GM19468 (cell line): ENCODE data around the gene RPRD1B.
"Not testable (repeated sequence)": the region's sequence is repeated elsewhere in the genome, so short reads cannot be mapped to it uniquely, and the experiment has no call there.

Source experiments
- ATAC-seq: cut with Tn5 transposase; IDR thresholded peaks from one replicate; pipeline ENCODE4 v1.9.1; 2021; ENCODE audit warnings: mild to moderate bottlenecking, moderate library complexity, moderate number of reproducible peaks; ENCODE audit not compliant: unreplicated experiment; ENCODE audit errors: extremely low read depth

Gene RPRD1B

DNA sequence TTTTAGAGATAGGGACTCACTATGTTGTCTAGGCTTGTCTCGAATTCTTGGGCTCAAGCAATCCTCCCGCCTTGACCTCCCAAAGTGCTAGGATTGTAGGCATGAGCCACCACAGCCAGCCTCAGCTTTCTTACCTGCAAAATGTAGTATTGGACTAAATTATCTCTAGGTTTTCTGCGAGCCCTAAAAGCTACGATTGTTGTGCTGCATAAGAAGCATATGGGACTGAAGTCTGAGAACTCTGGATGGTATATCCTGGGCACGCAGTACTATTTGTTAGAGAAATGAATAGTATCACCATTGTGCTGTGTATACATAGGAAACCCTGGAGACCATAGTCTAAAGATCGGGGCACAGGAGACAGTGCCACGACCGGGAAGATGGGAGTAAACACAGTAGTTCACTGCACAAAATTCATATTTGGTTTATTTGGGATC is 60.1 kb downstream of the RPRD1B start:
- no peak for ATAC-seq

DNA sequence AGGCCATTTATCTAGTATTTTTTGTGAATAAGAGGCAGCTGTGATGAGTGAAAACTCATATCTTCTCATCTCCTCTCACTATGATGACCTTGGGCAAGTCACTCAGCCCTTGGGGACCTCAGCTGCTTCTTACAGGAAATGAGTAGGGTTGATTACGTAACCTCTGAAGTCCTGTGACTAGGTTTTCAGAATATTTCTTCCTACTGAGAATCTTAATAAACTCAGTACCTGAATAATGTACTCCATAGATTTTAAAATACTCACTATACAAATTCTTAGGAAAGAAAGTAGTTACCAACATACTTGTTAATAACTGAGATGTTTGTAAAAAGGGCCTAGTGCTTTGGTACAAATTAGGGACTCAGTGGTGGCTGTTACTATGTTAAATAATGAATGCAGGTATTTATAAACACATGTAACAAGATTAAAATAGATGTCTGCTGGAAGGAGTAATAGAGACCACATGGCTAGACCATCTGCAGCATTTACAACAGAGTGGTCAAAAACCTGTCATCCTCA is 60.9 kb downstream of the RPRD1B start:
- ATAC-seq: peak; percentile 29

DNA sequence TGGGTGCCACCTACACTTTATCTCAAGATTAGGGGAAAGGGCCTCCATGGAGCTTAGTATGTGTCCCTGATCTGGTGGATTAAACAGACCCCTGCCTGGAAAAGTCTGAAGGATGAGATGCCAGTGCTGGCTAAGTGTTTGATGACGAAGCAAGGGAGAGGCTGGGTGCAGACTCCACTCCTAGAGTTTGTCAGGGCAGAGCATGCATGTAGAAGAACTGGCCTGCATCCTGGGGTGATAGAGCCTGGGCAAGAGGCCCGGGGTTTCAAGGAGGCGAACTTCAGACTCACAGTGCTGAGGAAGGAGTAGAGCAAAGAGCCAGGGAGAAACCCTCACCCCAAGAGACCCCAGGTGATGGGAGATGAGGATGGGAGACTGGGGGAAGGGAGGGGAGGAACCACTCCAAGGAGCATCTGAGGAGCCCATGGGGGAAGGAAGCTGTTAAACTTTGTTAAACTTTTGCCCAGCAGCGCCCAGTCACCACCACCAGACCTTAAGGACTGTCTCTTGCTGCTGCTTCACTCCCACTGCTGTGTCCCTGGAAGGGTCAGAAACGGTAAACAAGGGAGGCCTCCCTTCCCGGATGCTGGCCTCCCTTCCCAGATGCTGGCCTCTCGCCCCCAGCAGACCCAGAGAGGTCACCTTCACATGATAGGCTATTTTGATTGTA is 61.6 kb downstream of the RPRD1B start:
- ATAC-seq: no peak

DNA sequence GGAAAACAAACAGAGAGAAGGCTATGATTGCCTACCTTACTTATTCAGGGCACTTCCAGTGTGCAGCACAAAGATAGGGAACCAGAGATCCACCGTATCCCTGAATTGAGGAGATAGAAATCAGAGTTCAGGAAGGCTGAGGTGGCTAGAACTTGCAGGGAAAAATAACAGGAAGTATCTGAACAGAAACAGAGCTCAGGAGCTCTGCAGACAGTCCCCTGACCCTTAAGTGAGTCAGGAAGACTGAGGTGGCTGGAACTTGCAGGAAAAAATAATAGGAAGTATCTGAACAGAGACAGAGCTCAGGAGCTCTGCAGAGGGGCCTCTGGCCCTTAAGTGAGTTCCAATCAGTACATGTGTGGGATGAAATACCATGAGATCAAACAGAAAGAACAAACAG is 65.4 kb downstream of the RPRD1B start:
- ATAC-seq: no peak

DNA sequence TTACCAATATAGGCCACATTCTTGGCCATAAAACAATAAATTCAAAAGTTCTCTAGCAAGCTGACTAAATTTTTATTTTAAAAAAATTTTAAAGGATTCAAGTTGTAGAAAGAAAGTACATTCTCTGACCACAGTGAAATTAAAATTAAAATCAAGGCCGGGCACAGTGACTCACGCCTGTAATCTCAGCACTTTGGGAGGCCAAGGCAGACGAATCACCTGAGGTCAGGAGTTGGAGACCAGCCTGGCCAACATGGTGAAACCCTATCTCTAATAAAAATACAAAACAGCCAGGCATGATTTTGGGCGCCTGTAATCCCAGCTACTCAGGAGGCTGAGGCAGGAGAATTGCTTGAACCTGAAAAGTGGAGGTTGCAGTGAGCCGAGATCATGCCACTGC is 68.7 kb downstream of the RPRD1B start:
- not testable (repeated sequence) for ATAC-seq

DNA sequence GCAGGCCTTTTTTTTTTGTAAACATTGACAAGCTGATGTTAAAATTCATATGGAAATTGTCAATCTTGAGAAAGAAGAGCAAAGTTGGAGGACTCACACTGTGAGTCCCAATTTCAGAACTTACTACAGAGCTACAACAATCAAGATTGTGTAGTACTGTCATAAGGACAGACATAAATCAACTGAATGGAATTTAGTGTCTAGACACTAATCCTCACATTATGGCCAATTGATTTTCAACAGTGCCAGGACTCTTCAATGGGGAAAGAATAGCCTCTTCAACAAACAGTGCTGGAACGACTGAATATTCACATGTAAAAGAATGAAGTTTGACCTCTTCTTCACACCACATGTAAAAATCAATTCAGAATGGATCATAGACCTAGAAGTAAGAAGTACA is 70.7 kb downstream of the RPRD1B start:
- no peak for ATAC-seq

DNA sequence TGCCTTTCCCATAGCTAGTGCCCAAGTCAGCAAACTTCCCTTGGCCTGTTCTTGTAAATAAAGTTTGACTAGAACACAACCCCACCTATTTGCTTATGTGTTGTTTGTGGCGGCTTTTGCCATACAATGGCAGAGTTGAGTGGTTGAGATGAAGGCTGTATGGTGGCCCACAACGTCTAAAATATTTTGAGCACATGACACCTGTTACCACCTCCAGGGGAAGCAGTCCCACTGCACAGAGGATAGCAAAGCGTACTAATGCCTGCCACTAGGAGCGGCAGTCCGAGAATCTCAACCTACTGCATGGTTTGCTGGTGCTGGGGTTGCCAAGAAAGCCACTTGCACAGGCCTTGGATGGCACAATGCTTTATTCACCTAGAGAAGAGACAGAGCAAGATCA is 72.9 kb downstream of the RPRD1B start:
- no peak for ATAC-seq

DNA sequence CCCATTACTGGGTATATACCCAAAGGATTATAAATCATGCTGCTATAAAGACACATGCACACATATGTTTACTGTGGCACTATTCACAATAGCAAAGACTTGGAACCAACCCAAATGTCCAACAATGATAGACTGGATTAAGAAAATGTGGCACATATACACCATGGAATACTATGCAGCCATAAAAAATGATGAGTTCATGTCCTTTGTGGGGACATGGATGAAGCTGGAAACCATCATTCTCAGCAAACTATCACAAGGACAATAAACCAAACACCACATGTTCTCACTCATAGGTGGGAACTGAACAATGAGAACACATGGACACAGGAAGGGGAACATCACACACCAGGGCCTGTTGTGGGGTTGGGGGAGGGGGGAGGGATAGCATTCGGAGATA is 73.8 kb downstream of the RPRD1B start:
- not testable (repeated sequence) for ATAC-seq

DNA sequence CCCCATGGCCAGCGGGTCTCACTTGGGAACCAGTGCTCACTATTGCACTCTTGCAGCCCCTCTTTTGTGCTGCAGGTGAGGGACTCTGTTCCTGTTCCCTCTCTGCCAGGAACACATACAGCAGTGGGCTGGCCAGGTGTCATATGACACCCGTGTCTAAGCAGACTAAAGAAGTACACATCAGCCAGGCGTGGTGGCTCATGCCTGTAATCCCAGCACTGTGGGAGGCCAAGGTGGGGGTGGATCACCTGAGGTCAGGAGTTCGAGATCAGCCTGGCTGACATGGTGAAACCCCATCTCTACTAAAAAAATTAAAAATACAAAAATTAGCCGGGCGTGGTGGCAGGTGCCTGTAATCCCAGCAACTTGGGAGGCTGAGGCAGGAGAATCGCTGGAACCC is 74.4 kb downstream of the RPRD1B start:
- ATAC-seq: not testable (repeated sequence)

DNA sequence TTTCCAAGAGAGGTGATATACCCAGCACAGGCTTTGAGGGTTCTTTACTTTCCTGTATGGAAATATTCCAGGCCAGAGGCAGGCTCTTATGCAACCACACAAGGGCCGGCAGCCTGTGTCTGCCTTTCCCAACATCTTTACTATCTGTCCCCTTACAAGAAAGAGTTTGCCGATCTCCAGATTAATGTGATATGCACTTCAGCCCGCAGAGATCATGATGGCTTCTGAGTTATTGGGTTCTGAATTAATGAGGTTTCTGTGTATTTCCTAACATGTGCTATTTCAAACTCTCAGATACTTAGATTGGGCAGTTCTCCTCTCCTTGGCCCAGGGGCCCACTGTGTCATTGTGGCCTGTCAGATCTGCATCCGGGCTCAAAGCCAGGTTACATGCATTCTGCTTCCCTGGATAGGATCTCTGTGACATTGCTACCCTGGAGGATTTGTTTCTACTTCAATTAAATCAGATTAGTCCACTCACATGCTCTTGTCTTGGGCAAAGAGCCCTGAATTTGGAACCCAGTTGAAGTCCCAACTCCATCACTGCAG is 75.0 kb downstream of the RPRD1B start:
- no peak for ATAC-seq

DNA sequence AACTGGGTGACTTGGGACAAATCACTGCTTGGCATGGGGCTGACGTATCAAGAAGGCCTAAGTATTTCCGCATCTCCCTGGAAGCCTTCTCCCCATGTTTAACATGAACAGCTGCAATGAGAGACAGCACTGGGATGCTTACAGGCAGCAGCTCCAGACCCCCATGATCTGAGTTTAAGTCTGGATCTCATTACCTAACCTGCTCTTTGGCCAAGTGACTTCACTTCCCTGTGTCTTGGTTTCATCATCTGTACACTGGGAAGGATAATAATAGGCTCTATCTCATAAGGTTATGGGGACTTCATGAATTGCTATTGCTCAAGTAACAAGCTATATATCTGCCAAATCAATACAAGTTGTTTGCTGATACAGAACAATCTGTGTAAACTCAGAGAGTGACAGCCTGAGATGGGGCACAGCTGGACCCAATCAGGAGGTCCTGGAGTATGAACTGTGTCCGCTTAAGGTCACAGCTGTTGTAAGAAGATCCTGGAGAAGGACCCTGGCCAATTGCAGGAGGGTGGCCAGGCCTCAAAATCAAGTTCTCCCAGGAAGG is 75.5 kb downstream of the RPRD1B start:
- ATAC-seq: no peak

DNA sequence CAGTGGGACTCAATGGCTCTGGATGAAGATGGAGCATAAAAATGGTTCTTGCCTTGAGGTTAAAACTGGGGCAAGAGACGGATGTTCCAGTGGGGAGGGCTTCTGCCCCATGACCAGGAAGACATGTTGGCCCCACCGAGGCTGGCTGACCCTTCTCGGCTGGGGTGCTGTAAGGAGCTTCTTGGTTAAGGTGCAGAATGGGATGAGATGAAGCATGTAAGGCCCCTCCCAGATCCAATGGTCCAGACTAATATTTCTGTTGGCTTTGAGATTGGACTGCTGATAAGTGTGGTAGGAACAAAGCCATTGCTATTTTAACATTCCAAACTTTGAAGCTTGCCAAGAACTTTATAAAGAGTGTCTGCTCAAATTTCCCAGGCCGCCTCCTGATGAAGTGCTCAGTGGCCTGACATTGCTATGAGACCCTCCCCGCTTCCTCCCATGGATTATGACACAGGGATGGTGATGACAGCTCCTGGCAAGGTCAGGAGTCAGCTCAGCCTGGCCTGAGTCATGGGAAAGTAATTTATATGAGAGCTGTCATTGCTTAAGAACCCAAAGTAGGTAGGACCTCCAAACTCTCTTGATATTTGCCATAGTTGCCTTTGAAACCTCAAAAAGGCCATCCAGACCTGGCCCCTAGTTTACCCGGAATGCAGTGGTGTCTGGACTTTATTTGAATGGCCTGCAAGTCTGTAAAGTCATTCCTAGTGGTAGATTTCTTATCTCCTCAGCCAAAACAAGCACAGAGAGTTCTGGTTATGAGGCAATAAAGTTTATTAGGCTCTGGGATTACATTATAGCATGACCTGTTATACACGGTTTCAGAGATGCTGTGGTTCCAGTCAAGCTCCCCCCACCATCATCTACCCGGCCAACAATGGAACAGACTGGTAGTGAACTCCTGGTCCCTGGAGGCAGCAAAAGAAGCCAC is 76.3 kb downstream of the RPRD1B start:
- ATAC-seq: no peak

DNA sequence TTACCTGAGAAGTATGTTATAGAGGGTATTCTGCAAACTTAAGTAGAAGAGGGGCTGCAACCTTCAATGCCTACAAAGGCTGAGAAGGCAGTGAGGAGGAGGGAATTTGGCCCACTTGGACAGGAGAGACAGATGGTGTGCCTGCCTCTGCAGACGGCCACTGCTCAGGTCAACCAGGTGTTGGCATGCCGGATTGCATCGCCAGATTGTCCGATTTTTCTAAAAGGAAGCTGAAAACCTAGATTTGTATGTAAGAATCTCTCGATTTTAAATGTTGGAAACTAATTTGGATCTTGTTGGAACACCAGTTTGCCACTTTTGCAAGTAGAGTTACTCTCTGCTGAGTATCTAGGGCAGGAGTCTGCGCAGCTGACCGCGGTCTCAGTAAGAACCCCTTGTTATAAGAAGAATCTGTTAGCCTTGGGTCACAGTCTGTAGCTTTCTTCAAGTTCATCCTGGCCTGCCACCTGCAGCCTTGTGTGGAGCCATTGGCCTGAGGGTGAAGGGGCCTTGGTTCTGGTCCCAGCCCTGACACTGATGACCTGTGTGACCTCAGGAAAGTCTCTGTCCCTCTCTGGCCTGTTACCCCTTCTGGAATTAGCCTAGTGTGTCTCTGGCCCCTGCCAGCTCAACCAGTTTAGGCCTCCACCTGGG is 77.1 kb downstream of the RPRD1B start:
- ATAC-seq: no peak

DNA sequence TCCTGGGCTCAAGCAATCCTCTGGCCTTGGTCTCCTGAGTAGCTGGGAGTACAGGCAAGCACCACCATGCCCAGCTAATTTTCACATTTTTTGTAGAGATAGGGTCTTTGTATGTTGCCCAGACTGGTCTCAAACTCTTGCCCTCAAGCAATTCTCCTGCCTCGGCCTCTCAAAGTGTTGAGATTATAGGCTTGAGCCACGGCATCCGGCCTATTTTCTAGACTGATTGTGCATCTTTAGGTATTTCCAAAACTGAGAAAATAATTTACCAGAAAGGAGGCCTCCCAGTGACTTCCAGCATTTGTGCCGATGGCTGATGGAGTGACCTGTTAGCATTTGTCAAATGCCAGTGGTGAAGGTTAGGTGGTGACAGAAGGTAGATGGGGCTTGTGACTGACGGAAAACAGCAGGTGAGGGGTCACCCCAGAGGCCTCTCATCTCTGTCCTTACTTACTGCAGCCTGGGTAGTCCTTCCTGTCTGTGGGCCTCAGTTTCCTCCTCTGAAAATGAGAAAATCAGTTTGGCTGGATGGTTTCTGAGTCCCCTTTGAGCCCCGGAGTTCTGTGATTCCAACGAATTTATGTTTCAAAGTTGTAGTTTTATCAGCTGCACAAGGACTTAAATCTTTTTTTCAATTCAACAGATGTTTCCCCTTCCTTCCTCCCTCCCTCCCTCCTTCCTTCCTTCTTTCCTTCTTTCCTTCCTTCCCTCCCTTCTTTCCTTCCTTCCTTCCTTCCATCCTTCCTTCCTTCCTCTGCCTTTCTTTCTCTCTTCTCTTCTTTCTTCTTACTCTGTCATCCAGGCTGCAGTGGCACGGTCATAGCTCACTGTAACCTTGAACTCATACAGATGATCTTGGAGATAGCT is 78.1 kb downstream of the RPRD1B start:
- no peak for ATAC-seq

DNA sequence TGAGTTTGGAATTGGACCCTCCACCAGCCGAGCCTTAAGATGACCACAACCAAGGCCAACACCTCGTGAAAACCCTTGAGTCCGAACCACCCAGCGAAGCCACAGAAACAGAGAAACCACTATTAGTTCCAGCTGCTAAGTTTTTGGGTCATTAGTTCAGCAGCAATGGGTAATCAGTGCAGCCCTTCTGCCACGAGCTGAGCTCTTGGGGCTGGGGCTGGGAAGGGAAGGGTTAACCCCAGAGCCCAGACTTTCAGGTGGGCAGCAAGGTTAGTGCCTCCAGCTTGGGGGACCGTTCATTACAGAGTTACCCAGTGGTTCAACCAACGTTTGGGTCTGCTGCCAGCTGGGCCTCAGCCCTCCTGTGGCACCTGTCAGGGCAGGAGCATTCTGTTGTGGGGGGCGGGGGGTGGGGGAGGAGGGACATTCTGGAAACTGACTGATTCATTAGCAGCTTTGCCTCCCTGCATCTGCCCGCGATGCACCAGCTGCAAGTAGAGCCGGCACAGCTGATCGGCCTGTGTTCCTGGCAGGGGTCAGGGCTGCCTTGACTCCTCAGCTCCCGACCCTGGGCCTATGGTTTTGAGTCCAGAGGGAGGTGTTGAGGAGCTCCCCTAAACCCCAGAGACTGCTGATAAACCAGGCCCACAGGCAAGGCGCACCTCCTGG is 78.8 kb downstream of the RPRD1B start:
- ATAC-seq: no peak

DNA sequence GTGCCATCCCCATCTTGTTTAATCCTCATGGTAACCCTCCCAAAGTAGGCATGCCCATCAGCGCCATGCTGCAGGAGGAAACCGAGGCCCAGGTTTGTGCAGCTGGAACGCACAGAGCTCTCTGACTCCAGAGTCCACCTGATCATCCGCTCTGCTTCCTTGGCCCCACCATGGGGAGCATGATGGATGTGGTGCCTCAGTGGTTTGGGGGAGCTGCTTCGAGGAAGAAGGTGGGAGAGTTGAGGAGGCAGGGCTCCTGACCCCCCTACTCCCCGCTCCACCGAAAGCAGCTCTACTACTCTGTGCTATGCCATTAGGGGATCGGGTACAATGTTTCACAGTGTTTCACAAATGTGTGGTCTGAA is 79.4 kb downstream of the RPRD1B start:
- no peak for ATAC-seq

DNA sequence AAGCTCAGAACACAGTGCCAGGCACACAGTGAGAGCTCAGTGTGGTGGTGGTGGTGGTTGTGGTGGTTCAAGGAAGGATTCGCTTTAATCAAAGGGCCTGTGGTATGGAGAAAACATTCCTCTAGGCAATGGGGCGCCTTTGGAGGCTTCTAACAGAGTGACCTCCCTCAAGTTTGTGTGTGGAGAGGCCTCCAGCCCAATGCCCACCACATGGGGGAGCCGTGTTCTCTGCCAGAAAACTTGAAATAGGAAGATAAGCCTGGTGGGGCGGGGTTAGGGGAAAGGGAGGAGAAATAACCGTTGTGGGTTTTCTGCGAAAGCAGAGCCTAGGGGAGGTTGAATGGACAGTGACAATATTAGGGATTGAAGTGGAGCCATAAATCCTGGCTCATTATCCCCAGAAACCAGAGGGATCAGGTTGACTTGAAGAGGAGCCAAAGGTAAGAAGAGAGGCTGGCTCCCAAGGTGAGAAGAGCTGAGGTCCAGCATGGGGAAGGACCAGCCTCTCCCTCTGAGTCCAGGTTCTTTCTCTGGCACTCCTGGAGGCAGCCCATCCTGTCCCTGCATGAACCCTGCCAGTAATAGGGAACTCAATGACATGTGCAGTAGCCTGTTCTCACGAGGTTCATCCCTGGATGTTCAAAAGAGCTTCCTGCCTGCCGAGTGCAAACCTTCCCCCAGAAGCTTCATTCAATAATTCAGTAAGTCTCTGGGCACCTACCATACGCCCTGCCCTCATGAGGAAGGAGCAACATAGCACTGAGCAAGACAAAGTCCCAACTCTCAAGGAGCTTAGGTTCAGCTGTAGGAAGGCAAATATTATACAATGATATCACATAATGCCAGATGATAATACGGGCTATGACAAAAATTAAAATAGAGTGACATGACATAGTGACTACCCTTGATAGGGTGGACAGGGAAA is 80.1 kb downstream of the RPRD1B start:
- no peak for ATAC-seq

DNA sequence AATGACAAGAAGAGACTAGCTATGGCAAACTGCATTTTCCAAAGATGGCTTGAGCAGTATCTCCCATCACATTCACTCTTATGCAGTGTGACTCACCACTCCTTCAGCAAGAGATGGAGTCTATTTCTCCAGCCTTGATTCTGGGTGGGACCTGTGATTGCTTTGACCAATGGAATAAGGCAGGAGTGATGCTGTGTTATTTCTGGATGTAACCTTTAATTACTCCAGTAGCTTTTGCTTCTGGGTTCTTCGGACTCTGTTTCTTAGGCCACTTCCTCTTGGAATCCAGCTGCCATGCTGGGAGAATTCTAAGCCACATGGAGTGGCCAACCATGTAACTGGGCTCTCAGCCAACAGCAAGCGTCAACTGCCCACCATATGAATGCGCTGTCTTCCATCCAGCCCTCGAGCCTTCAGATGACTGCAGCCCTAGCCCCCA is 80.8 kb downstream of the RPRD1B start:
- ATAC-seq: no peak
